ENCODE measurements around the gene TMPRSS11F. TPM values are rescaled to one million over a fixed set of nuclear protein-coding genes. Genes with fewer than 3 reads are reported as not detected.

TMPRSS11F gene
- total RNA-seq, 2 donors from 2014 or later = not detected

GRCh38 chr4:68109868-68110267 lies 19.8 kb downstream of the TMPRSS11F start:
- DNase-seq = no peak
- intact Hi-C loops (cut with DNase I) = no loop called here
- no peak for ATAC-seq

- no peak for ATAC-seq
- intact Hi-C loops (cut with DNase I) = no loop called here
- no peak for DNase-seq
These were observed 46.9 kb downstream of the TMPRSS11F start for GRCh38 chr4:68082758-68083157.

DNA sequence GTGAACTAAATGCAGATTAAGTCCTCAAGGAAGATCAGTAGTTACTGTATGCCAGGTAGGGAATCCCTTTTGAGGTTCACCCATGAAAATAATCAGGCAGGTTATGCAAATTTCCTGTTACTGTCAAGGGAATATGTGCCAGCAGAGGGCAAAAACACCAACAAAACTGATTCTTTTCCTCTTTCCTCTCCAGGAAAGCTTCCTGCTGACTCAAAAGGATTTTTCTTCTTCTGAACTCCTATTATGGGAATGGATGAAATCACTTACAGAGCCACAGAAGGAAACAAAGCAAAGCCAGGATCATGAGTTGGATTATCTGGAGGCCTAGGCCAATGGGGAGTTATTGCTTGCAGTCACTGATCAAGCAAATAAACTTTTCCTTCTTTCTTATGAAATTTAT lies 49.7 kb downstream of the TMPRSS11F start:
- intact Hi-C loops (cut with DNase I) = no loop called here
- no peak for DNase-seq
- ATAC-seq = no peak

- ATAC-seq (no peak), DNase-seq (no peak)
- intact Hi-C loops (cut with DNase I) = no loop called here
These were observed 51.9 kb downstream of the TMPRSS11F start for GRCh38 chr4:68077737-68078136.

DNA sequence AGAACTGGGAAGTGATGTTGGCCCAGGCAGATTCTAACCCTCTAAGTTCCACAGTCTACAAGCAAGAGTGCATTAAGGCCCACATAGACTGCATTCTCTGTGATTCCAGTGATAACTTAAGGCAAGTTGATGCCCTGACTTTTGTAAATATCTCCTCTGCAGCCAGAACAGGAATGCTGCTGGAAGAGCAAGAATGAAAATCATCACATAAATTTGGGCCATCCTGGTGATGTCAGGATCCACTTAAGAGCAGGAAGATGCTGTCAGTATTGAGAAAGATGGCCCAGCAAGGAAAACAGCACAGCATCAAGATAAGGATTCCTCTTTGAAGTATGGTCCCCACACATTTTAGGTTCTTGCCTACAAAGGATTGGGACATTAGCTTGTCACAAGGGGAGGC lies 52.4 kb downstream of the TMPRSS11F start:
- ATAC-seq = no peak

DNA sequence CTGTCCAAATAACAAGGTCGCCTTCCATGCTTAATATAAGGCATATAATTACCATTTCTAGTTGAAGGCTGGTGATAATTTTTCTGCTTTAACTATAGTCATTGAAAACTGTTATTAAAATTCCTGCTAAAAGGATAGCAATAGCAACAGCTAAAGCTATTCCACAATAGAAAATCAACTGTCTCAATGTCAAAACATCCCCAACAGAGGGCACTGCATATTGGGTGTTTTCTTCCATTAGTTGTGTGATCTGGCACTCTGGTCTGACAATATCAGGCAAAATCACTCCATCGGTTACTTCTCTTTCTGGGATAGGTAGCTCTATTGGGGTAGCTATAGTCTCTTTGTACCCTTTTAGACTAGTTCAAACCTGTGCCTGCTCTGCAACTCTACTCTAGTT lies 53.5 kb downstream of the TMPRSS11F start:
- no peak for ATAC-seq
- intact Hi-C loops (cut with DNase I) = no loop called here
- no peak for DNase-seq

More for the DNA sequence above, 52.4 kb downstream of the TMPRSS11F start:
- intact Hi-C loops (cut with DNase I) = no loop called here
- DNase-seq = no peak

GRCh38 chr4:68074397-68074796 lies 55.3 kb downstream of the TMPRSS11F start:
- intact Hi-C loops (cut with DNase I) = no loop called here
- no peak for ATAC-seq
- DNase-seq = no peak

DNA sequence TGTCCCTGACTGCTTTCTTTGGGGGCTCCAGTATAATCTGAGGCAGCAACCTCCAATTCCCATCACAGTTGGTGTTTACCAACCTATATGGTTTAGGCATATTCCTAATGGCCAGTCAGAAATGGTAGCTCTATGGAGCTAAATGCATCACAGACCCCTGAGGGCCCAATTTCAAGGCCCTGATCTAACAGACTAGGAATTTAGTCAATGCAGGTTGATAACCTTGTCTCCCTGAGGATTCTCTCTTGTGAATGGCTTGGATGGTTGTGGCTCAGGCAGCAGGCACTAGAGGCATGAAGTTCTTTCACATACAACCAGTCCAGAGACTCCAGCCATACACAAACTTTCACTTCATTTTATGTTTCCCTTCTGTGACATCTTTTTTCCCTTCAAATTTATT lies 59.4 kb downstream of the TMPRSS11F start:
- intact Hi-C loops (cut with DNase I) = no loop called here
- ATAC-seq (no peak), DNase-seq (no peak)

- intact Hi-C loops (cut with DNase I) = no loop called here
These were observed 67.2 kb downstream of the TMPRSS11F start for GRCh38 chr4:68062501-68062900.

GRCh38 chr4:68038272-68038671 lies 91.4 kb downstream of the TMPRSS11F start:
- intact Hi-C loops (cut with DNase I) = no loop called here
- ATAC-seq = no peak
- DNase-seq = no peak

More at GRCh38 chr4:68062501-68062900, 67.2 kb downstream of the TMPRSS11F start:
- DNase-seq (no peak), ATAC-seq (no peak)

DNA sequence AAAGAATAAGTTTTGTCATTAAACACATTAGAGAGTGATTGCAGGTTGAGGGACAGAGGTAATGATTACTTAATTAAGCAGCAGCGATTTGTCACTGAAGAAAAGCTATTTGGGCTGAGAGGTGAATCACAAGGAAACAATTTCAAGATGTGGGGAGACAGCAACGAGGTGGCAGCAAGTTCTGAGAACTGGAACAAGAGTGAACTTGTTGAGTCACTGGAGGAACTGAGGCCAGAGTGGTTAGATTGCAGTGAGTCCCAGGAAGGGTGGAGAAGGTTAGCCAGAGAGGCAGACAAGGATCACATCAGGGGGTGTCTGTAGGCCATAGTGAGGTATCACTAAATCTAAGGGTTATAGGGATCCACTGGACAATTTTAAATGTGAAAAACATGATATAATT lies 108.5 kb downstream of the TMPRSS11F start:
- no peak for DNase-seq
- ATAC-seq = no peak
- intact Hi-C loops (cut with DNase I) = no loop called here

- DNase-seq (no peak), ATAC-seq (no peak)
- intact Hi-C loops (cut with DNase I) = no loop called here
These were observed 118.0 kb downstream of the TMPRSS11F start for GRCh38 chr4:68011684-68012083.

Other genes with a start within 250 kb of the TMPRSS11F start
- gene TMPRSS11D, start 245.9 kb downstream of the TMPRSS11F start, total RNA-seq = not detected
- not detected for gene TMPRSS11A, start 166.4 kb downstream of the TMPRSS11F start, total RNA-seq
- not detected for gene TMPRSS11B, start 115.8 kb upstream of the TMPRSS11F start, total RNA-seq
- 10 to 100 TPM; 48.6 to 51.9 TPM for gene YTHDC1, start 220.2 kb upstream of the TMPRSS11F start, total RNA-seq

Measured in left cardiac atrium (tissue), 4 donors.